Non-pigmented ciliary epithelial cell (primary cell): ENCODE measurements around the gene CCDC158.

Experiments
- DNase-seq: peaks from one replicate; pipeline ENCODE4 v3.0.0-alpha.2; 2010; ENCODE audit warnings: low read depth

The CCDC158 gene

DNA sequence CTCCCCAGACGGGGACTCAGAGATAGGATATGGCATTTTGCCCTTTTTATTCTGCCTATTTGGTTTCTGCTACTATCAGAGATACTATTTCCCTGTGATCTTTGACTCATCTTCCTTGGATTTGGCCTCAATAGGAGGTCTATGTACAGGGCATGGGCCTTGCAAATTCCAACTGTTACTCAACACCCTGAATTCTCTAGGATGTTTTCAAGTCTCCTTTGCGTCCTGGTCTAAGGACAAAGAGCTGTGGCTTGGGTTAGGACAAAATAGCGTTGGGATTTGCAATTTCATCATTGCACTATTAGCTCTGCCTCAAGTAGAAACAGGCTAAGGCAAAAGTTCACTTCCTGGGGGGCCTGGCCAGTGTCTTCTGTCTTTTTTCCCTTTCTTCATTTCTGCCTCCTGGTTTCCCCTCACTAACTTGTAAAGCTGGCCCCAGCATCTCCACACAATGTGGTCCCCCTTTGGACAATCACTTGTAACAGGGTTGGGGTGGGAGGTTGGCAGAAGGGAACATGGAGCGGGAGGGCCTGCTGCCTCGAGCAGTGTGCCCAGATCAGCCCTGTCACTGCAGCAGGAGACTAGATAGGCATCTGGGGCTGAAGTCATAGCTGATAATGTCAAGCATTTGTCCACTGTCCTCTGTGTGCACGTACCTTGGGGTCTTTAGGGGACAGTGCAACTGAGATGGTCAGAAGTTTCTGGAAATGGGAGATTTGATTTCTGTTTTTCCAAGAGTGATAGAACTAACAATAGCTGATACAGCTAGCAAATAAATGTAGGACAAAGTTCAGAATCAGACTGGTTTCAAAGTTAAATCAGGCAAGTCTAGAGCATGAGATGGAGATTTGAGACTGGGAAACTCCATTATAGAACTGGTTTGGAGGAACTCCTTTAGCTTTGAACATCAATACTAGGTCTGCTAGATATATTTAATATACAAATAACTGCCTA, 140.2 kb downstream of the CCDC158 start:
- no peak for DNase-seq

DNA sequence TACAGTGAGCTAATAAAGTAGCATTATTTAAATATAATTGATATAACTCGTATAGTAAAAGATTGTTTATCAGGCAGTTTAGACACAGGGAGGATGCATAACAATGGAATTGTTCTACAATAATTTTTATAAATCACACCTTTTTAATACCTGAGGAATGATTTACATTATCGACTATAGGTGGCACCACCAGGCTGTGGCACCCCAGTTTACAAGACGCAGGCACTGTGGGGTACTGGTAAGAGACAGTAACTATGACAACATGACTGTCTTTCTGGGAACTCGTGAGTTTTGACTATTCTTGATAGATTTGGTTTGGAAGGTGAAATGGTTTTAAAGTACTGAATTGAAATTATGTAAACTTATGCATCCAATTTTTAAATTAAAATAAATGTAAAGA, 141.5 kb downstream of the CCDC158 start:
- no peak for DNase-seq

DNA sequence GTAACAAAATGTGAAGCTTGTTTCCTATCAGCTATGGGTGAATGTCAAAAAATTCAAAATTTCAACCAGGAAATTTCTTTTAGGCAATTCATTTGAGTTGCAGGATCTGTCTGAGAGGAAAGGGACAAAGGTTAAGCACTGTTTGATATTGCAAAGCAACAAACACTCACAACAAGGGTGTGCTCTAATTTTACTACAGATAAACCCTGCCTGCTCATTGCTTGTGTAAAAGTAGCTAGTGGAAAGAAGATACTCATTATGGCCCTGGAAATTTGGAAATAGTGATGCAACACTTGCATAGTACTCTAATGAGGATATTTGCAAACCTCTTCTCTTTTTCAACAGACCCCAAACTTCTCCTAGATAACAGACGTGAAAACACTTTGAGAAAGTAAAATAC, 142.4 kb downstream of the CCDC158 start:
- no peak for DNase-seq

DNA sequence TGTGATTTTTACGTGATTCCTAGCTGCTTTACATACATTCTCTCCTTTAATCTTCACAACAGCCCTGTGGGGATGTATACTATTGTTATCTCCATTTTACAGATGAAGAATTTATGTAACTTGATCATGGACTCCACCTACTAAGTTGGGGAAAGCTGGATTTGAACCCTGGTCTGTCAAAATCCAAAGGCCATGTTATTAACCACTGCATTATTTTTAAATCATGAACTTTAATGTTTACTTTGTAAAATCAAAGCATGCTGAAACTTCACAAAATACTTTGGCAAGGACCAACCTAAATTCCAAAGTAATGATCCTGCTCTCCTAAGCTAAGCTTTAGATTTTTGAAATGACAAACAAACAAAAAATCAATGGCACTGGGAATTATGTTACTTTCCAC, 143.3 kb downstream of the CCDC158 start:
- no peak for DNase-seq

DNA sequence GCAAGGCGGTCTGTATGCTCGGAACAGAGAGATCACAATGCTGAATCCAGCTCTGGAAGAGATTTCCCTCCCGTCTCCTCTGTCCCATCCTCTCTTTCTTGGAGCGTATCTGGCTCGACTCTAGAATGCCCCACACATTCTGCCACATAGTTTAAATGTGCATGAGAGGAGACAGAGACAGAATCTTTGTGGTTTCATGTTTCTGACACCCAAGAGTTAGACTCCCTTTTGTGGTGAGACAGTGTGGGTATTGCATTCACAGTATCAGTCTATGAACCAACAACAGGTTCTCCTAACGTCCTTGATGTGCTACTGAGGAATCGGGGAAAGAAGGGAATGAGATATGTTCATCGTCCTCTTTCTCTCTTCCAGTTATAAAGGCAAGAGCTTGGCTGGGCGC, 144.1 kb downstream of the CCDC158 start:
- no peak for DNase-seq

DNA sequence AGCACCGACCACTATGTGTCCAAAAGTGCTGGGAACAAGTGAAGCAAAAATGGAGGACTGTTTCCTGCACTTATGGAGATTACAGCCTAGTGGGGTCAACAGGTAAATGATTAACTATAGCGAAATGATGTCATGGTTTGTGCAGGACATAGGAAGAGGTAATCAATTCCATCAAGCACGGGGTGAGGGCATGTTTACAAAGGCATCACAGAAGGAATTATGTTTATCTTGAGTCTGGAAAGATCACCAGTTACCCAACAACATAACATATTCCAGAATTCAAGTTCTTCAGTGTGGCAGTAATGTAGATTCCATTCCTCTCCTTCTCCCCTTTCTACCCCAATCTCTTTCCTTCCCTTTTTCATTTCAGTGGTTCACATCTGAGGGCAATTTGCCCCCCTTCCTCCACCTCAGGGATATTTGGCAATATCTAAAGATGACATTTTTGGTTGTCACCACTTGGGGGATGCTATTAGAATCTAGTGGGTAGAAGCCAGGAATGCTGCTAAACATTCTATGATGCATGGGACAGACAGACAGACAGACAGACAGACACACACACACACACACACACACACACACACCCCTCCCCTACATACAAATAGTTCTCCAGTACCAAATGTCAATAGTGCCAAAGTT, 145.3 kb downstream of the CCDC158 start:
- no peak for DNase-seq

DNA sequence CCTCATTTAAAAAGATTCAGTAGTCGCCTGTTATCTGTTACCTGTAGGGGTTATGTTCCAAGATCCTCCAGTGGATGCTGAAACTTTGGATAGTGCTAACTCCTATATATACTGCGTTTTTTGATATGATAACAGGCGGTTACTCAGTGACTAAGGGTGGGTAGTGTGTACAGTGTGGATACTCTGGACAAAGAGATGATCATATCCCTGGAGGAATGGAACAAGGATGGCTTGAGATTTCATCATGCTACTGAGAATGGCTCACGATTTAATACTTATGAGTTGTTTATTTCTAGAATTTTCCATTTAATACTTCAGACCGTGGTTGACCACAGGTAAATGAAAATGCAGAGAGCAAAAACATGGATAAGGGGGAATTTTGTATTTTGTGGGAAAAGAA, 147.9 kb downstream of the CCDC158 start:
- no peak for DNase-seq

DNA sequence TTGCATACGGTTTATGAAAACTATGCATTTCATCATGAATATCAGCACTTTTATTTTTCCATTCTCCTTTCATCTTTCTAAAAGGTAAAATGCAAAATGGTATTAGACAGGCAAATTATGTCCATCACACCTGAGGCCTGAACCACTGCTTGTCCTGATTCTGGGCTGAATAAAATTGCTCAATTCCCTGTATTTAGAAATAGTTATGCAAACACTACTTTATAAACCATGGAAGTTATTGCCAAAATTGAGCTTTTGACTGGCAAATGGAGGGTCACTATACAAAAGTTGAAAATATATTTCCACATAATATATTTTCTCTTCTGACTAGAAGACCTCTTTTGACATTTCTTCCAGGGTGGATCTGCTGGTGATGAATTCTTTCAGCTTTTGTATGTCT, 148.4 kb downstream of the CCDC158 start:
- DNase-seq = no peak

DNA sequence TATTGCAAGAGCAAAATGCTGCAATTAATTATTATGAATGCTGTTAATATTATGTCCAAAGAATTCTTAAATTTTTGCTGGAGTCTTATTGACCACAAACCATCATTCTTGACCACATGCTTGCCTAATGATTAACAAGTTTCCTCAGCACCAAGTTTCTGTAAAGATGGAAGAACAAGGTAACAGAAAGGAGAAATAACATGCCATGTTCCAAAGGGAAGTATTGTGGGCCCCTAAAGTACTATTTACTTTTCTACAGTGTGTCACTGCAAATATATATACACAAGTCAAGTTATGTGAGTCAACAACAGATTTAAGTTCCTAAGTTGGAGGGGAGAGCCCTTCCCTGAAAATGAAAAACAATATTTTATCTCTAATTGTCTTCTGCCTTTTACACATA, 148.9 kb downstream of the CCDC158 start:
- DNase-seq = no peak

DNA sequence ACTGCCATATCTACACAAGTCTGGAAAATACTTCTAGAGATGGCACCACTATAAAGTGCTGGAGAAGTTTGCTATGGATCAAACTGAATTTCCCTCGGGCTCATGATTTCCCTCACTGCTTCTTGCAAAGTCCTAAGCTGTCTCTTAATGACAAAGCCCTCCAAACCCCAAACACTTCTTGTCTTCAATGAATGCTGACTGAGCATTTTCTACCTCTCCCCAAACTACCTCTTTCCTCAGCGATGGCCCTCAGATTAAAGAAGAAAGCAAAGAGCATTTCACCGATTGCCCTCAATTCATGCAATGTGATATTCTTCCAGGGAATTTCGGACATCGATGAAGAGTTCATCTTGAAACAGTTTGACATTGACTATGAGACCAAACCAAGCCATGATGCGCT, 149.7 kb downstream of the CCDC158 start:
- DNase-seq = no peak

DNA sequence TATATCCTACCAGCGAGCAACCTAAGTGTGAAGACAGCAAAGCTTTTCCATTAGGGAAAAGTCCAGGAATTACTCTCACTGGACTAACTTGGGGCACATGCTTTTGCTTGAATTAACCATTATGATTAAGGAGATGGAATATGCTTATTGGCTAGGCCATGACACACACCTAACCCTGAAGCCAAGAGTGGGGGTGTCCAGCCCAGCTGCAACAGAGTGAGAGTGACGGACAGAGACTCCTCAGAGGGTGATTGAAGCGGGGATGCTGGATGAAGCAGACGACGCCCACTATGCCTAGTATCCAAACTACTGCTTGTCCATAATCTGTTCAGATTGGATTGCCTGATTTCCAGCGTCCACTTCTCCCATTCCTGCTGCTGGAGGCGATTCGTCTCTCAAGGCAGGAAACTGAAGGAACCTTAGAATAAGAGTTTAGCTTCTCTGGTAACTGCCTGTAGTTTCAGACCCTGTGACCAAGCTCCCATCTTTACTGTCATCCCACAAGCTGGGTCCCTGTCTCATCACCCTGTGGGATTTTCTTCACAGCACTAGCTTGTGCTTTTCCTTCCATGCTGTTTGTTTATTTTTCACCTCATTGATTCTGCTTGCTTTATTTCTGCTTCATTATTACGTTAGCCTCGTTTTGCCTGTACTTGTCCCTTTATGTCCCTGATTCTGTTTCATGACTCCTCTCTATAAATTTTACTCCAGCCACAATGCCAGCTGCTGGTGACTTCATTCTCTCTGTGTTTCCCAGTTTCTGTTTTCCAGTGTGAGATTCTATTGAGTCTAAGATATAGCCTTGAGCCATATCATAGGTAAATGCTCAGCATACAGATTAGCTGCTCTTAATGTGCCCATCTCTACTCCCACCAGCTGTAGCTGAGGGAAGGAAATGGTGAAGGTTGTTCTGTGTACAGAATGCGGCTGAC, 150.4 kb downstream of the CCDC158 start:
- no peak for DNase-seq

DNA sequence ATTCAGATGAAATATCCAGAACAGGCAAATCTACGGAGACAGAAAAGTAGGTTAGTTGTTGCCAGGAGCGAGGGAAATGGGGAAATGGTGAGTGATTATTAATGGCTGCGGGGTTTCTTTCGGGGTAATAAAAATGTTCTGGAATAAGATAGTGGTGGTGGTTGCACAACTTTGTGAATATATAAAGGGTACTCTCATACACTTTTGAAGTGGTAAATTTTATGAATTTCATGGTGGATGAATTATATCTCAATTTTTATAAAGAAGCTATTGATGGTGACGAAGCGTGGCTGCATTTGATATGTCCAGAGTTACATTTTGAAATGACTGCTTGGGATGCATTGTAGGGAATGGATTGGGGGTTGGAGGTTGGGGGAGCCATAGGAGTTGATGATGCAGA, 153.1 kb downstream of the CCDC158 start:
- DNase-seq = no peak

DNA sequence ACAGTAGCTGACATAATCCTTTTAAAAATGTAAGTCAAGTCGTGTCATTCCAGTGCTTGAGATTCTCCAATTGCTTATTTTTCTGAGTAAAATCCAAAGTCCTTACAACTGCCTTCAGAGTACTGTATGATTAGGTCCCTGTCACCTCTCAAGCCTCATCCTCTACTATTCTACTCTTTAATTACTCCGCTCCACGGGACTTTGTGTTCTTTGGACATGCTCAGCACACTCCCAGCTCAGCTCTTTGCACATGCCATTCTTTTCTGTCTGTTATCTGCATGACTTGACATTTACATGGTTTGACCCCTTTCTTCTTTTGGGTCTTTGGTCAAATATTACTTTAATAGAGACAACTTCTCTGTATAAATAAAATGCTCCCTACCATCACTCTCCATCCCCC, 154.3 kb downstream of the CCDC158 start:
- DNase-seq = no peak

DNA sequence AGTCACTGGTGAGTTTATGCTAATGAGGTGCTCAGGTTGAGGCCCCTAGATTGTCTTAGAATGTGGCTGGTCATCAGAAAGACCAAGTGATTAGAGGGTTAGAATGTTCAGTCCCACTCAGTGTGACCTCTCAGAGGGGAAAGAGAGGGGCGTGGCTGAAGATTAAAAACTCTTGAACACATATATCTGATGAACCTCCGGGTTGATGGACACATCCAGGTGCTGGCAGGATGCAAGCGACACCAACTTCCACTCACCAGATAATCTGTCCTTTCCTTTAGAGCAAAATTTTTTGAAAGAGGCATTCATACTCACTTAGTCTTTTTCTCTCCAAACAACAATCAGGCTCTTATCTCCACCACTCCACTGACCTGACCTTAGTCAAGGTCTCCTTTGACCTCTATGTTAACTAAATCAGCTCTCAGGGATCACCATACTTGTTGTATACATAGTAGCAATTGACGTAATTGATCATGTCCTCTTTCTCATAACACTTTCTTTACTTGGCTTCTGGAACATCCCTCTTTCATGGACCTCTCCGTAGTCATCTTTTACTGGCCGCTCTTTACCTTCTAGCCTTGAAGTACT, 155.2 kb downstream of the CCDC158 start:
- no peak for DNase-seq
